HEK293 (cell line): ENCODE measurements around the gene CCT3.

ENCODE experiments used
- BCL11A ChIP-seq: fragments of 450-650 bp; formaldehyde crosslinking; IDR thresholded peaks from 2 replicates; pipeline ENCODE4 v1.5.1; 2016; ENCODE audit warnings: low read depth, missing biosample characterization, missing genetic modification characterization
- KLF17 ChIP-seq: fragments of 450-650 bp; formaldehyde crosslinking; IDR thresholded peaks from 2 replicates; pipeline ENCODE4 v1.5.1; 2016; ENCODE audit warnings: missing biosample characterization, missing genetic modification characterization
- KLF8 ChIP-seq: fragments of 450-650 bp; formaldehyde crosslinking; IDR thresholded peaks from 2 replicates; pipeline ENCODE4 v1.5.1; 2016; ENCODE audit warnings: missing biosample characterization, missing genetic modification characterization
- OVOL3 ChIP-seq: fragments of 450-650 bp; formaldehyde crosslinking; IDR thresholded peaks from 2 replicates; pipeline ENCODE4 v1.5.1; 2016; ENCODE audit warnings: missing biosample characterization, missing genetic modification characterization
- PRDM1 ChIP-seq: fragments of 450-650 bp; formaldehyde crosslinking; IDR thresholded peaks from 2 replicates; pipeline ENCODE4; 2016; ENCODE audit warnings: missing biosample characterization, missing genetic modification characterization
- PRDM4 ChIP-seq: fragments of 450-650 bp; formaldehyde crosslinking; IDR thresholded peaks from 2 replicates; pipeline ENCODE4 v1.5.1; 2017; ENCODE audit warnings: missing biosample characterization, missing genetic modification characterization
- ZBTB11 ChIP-seq: fragments of 450-650 bp; formaldehyde crosslinking; conservative IDR thresholded peaks from 2 replicates; pipeline ENCODE4 v1.5.1; 2016; ENCODE audit warnings: low read depth, missing biosample characterization, missing genetic modification characterization
- ZBTB49 ChIP-seq: fragments of 450-650 bp; formaldehyde crosslinking; IDR thresholded peaks from 2 replicates; pipeline ENCODE4 v1.5.1; 2016; ENCODE audit warnings: missing biosample characterization, missing genetic modification characterization, low read depth
- ZFP3 ChIP-seq: fragments of 450-650 bp; formaldehyde crosslinking; IDR thresholded peaks from 2 replicates; pipeline ENCODE4 v1.5.1; 2016; ENCODE audit warnings: low read depth, missing biosample characterization, missing genetic modification characterization
- ZFP37 ChIP-seq: fragments of 450-650 bp; formaldehyde crosslinking; IDR thresholded peaks from 2 replicates; pipeline ENCODE4 v1.5.1; 2016; ENCODE audit warnings: missing biosample characterization, missing genetic modification characterization
- ZIC2 ChIP-seq: fragments of 450-650 bp; formaldehyde crosslinking; IDR thresholded peaks from 2 replicates; pipeline ENCODE4 v1.5.1; 2016; ENCODE audit warnings: missing biosample characterization, missing genetic modification characterization
- ZNF112 ChIP-seq: fragments of 450-650 bp; formaldehyde crosslinking; IDR thresholded peaks from 2 replicates; pipeline ENCODE4 v1.5.0; 2017; ENCODE audit warnings: missing biosample characterization, missing genetic modification characterization
- ZNF239 ChIP-seq: fragments of 450-650 bp; formaldehyde crosslinking; IDR thresholded peaks from 2 replicates; pipeline ENCODE4 v1.5.1; 2016; ENCODE audit warnings: missing biosample characterization, missing genetic modification characterization
- ZNF248 ChIP-seq: fragments of 450-650 bp; formaldehyde crosslinking; IDR thresholded peaks from 2 replicates; pipeline ENCODE4 v1.5.1; 2017; ENCODE audit warnings: missing biosample characterization, missing genetic modification characterization
- ZNF324 ChIP-seq: fragments of 450-650 bp; formaldehyde crosslinking; IDR thresholded peaks from 2 replicates; pipeline ENCODE4 v1.5.1; 2016; ENCODE audit warnings: missing biosample characterization, missing genetic modification characterization
- ZNF366 ChIP-seq: fragments of 450-650 bp; formaldehyde crosslinking; conservative IDR thresholded peaks from 2 replicates; pipeline ENCODE4 v1.5.1; 2016; ENCODE audit warnings: missing biosample characterization, missing genetic modification characterization
- ZNF449 ChIP-seq: fragments of 450-650 bp; formaldehyde crosslinking; IDR thresholded peaks from 2 replicates; pipeline ENCODE4 v1.5.1; 2017; ENCODE audit warnings: missing biosample characterization, mild to moderate bottlenecking, missing genetic modification characterization, moderate library complexity
- ZNF488 ChIP-seq: fragments of 450-650 bp; formaldehyde crosslinking; IDR thresholded peaks from 2 replicates; pipeline ENCODE4 v1.5.1; 2016; ENCODE audit warnings: missing biosample characterization, missing genetic modification characterization
- ZNF514 ChIP-seq: fragments of 450-650 bp; formaldehyde crosslinking; IDR thresholded peaks from 2 replicates; pipeline ENCODE4 v1.5.1; 2016; ENCODE audit warnings: missing biosample characterization, missing genetic modification characterization
- ZNF560 ChIP-seq: fragments of 450-650 bp; formaldehyde crosslinking; IDR thresholded peaks from 2 replicates; pipeline ENCODE4 v1.5.1; 2017; ENCODE audit warnings: missing biosample characterization, missing genetic modification characterization, borderline replicate concordance
- ZNF561 ChIP-seq: fragments of 450-650 bp; IDR thresholded peaks from 2 replicates; pipeline ENCODE4 v1.5.1; 2018; ENCODE audit warnings: missing biosample characterization, missing genetic modification characterization, borderline replicate concordance
- ZNF629 ChIP-seq: fragments of 450-650 bp; formaldehyde crosslinking; IDR thresholded peaks from 2 replicates; pipeline ENCODE4 v1.5.1; 2017; ENCODE audit warnings: missing biosample characterization, missing genetic modification characterization
- ZNF660 ChIP-seq: fragments of 450-650 bp; IDR thresholded peaks from 2 replicates; pipeline ENCODE4 v1.5.1; 2018; ENCODE audit warnings: missing biosample characterization, mild to moderate bottlenecking, missing genetic modification characterization
- ZNF677 ChIP-seq: fragments of 450-650 bp; IDR thresholded peaks from 2 replicates; pipeline ENCODE4 v1.5.0; 2018; ENCODE audit warnings: missing biosample characterization, mild to moderate bottlenecking, missing genetic modification characterization, moderate library complexity
- ZNF837 ChIP-seq: fragments of 450-650 bp; formaldehyde crosslinking; IDR thresholded peaks from 2 replicates; pipeline ENCODE4 v1.5.1; 2016; ENCODE audit warnings: missing biosample characterization, missing genetic modification characterization
- ZSCAN18 ChIP-seq: fragments of 450-650 bp; formaldehyde crosslinking; IDR thresholded peaks from 2 replicates; pipeline ENCODE4 v1.5.1; 2016; ENCODE audit warnings: missing biosample characterization, missing genetic modification characterization
- ZSCAN30 ChIP-seq: fragments of 450-650 bp; IDR thresholded peaks from 2 replicates; pipeline ENCODE4 v1.5.1; 2018; ENCODE audit warnings: missing biosample characterization, mild to moderate bottlenecking, missing genetic modification characterization, moderate library complexity

The CCT3 gene

GRCh38 chr1:156282479-156283222 lies 55.4 kb downstream of the CCT3 start, which contains the start of gene SMG5 (continued):
- TF ChIP-seq ZSCAN18 (tag by site-specific recombination): peak; percentile 32; the same call in 1 of the 2 replicates
- peak; percentile 91 for TF ChIP-seq KLF8 (tag by site-specific recombination)
- TF ChIP-seq ZIC2 (tag by site-specific recombination): peak; percentile 59
- TF ChIP-seq ZFP3 (tag by site-specific recombination): no peak
- TF ChIP-seq ZBTB11 (tag by site-specific recombination): peak; percentile 73
- no peak for TF ChIP-seq ZNF677 (tag by site-specific recombination)
- no peak for TF ChIP-seq BCL11A (tag by site-specific recombination)
- no peak for TF ChIP-seq ZNF514 (tag by site-specific recombination)
- peak; percentile 62; the same call in 1 of the 2 replicates for TF ChIP-seq PRDM4 (tag by site-specific recombination)
- no peak for TF ChIP-seq ZNF112
- no peak for TF ChIP-seq ZBTB49 (tag by site-specific recombination)
- TF ChIP-seq OVOL3 (tag by site-specific recombination): peak; percentile 88
- TF ChIP-seq ZNF449 (tag by site-specific recombination): no peak; the same call in 1 of the 2 replicates
- TF ChIP-seq ZNF248 (tag by site-specific recombination): no peak
- TF ChIP-seq ZSCAN30 (tag by site-specific recombination): peak; percentile 91
- TF ChIP-seq ZNF366 (tag by site-specific recombination): no peak; the same call in 1 of the 2 replicates
- peak; percentile 99 for TF ChIP-seq ZNF561 (tag by site-specific recombination)
- peak; percentile 98 for TF ChIP-seq ZNF660 (tag by site-specific recombination)
- no peak for TF ChIP-seq ZNF560
- peak; percentile 96 for TF ChIP-seq ZNF324 (tag by site-specific recombination)
- TF ChIP-seq ZNF837 (tag by site-specific recombination): no peak
- peak; percentile 95 for TF ChIP-seq PRDM1 (tag by site-specific recombination)
- peak; percentile 89 for TF ChIP-seq KLF17
- peak; percentile 93 for TF ChIP-seq ZNF629 (tag by site-specific recombination)
- TF ChIP-seq ZFP37 (tag by site-specific recombination): peak; percentile 81; the same call in 1 of the 2 replicates
- TF ChIP-seq ZNF488 (tag by site-specific recombination): no peak
- TF ChIP-seq ZNF239 (tag by site-specific recombination): no peak
